GM21737 (cell line): ENCODE measurements around the gene LEFTY1.
"Not testable (repeated sequence)": the region's sequence is repeated elsewhere in the genome, so short reads cannot be mapped to it uniquely, and the experiment has no call there.

Source experiments
- ATAC-seq: cut with Tn5 transposase; IDR thresholded peaks from one replicate; pipeline ENCODE4 v1.9.1; 2021; ENCODE audit warnings: mild to moderate bottlenecking, moderate library complexity; ENCODE audit not compliant: unreplicated experiment

The LEFTY1 gene

DNA sequence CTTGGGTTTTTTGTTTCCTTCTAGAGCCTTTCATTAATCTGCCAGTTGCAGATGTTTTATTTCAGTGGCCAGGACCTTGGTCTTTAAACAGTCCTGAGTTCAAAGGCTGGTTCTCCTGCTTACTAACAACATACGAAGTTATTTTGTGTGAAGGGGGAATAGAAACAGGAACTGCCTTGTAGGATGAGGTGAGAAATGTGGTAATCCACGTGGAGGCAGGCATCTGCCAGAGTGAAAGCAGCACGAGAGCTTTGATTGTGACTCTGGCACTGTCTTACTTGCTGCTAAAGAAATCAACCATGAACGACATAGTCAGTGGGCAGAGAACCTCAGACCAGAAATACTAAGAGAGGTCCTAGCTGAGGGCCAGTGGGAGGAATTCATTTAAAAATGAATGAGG lies 37.1 kb downstream of the LEFTY1 start:
- peak; percentile 43 for ATAC-seq

DNA sequence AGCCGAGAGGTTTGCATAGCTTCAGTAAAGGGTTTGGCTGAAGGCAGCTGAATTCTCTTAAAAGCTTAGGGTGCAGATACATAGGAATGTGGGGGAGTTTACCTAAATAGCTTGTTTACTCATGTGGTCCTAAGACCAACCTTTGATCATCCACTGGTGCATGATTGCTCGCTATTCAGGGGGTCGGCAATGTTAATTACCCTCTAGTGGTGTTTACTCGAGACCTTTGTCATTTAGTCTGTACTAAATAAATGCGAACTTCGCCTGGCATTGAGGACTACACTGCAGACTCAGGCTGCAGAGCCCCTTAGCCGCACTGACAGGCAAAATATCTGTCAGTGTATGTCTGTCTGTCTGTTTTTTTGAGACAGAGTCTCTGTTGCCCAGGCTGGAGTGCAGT lies 38.6 kb downstream of the LEFTY1 start:
- no peak for ATAC-seq

DNA sequence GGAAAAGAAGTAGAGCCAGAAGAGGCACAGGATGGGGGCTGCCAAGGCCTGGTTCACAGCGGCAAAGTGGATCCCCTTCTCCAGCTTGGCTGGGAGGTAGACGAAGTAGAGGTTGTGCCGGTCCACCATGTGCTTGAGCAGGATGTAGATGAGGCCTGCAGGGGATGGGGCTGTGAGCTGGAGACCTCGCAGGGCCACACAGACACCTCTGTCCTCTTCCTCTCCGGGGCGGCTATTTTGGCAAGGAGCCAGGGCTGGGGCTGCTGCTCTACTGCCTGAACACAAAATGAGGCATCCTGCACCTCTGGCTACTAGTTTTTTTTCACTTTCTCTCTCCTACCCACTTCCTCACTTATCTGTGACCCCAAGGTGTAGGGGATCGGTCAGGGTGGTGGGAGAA lies 39.0 kb downstream of the LEFTY1 start:
- ATAC-seq: no peak

DNA sequence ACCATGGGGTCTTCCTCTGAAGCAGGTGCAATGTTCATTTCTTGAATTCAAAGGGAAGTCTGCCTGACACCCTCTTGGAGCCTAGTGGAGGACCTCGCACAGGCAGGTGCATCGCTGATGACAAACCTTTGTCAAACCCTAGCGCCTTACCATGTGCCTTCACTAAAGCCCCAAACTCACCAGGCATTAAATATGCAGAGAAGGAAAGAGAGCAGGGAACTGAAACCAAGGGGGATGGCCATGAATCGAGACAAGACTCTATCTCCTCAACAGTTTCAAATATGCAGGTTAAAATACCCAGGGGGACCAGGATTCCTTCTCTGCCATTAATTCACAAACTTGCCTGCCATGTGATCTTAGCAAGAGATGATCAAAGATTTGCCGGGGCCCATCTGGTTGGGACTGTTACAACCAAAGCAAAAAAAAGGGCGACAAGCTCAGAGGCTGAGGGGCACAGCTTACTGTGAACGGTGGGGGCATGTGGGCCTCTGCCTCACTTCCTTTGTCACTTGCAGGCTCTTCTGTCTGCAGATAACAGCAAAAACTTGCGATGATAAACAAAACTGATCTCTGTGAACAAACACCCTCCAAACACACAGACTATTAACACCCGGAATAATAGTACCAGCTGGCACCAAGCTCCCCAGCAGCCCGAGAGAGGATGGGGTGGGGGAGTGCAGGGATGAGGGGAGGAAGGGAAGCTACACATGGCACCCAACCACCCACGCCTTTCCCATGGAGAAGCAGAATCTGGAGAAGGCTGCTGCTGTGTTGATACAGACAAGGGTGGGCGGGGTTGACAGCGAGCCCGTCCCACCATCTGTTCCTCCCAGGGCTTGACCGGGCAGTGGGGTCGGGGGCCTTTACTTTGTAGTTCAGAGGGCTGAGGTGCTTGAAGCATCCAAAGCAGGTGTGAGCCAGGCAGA lies 40.7 kb downstream of the LEFTY1 start:
- peak; percentile 63 for ATAC-seq

DNA sequence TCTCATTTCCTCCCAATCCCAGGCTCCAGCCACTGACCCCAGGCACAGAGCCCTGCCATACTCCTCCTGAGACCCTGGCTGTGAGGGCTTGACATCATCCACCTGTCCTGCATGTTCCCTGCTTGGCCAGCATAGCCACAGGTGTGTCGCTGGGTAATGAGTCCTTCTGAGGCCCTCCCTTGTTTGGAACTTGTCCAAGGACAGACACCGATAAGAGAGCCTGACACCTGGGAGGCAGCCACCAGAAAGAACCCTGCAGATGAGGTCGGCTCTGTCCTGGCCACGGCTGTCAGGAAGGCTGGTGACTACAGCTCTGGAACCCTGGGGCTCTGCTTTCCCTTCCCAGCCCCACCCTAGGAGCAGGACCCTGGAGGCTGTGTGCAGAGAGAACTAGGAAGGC lies 41.3 kb downstream of the LEFTY1 start:
- ATAC-seq: peak; percentile 3

DNA sequence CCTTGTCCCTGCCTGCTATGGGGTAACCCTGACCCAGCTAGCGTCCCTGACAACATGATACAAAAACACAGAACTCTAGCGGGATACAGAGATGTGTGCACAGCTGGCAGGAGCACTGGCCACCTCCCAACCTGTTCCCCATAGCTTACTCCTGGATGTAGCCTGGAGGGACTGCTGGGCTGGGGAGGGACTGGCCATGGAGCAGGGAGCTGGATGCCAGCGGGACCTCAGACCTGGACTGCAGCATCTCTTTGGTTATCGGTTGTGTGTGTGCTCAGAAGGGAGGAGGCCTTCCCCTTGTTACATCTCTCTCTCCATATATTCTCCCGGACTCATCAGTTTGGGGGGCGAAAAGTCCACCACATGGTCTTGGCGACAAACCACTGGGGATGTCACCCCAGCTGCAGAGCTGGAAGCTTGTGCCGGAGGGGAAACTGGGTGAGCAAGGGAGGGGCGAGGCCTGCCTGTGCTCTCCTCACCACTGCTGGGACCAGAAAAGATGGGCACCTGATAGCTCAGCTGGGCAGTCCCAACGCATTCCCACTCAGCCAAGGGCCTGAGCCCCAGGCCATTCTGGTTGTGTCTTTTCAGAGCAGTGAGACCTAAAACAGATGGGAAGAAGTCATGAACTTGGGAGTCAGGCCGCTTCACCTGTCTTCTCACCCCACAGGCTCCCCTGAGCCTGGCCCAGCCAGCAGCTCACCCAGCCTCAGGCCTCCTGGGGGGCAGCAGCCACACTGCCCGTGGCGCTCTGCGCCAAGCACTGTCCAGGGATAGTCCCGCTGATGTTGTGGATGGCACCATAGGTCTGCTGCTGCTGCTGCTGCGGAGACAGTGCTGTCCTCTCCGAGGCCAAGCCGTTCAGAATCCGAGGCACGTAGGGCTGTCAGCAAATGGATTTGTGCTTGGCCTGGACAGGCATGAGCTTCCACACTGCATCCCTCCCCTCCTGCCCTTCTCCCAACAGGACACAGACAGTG lies 42.3 kb downstream of the LEFTY1 start:
- ATAC-seq: no peak

DNA sequence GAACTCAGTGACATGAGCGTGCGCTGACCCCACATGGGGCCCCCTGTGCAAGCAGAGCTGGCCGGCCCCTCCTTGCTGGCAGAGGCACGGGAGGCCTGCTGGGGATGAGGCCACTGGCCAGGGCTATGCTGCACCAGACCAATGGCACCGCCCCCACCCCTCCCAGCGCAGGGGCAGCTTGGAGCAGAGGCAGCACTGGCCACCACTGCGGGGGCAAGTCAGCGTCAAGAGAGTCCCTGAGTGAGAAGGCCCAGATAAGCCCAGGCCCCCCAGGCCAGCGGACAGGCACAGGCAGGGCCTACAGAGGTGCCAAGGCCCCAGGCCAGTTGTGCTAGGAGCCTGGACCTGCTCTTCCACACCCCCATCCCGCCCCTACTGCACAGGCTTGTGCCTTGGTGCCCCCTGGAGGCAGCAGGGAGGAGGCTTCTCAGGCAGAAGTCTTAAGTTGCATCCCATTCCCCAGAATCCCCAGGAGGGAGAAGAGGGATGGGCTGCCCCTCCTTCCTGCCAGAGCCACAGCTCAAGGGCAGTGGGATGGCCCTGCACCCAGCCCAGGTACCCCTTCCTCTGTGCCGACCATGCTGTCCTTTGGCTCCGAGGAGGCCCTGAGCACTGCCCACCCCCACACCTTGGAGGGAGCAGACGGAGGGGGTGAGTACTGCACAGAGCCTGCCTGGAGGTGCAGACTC lies 43.2 kb downstream of the LEFTY1 start:
- no peak for ATAC-seq

DNA sequence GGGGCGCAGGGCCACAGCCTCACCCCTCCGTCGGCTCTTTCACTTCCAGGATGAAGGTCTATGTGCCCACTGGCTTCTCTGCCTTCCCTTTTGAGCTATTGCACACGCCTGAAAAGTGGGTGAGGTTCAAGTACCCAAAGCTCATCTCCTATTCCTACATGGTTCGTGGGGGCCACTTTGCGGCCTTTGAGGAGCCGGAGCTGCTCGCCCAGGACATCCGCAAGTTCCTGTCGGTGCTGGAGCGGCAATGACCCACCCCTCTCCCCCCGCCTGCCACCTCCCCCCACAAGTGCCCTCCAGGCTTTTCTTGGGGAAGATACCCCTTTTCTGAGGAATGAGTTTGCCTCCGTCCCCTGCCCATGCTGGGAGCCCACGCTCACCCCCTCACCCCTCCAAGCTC lies 43.8 kb downstream of the LEFTY1 start:
- ATAC-seq: no peak

DNA sequence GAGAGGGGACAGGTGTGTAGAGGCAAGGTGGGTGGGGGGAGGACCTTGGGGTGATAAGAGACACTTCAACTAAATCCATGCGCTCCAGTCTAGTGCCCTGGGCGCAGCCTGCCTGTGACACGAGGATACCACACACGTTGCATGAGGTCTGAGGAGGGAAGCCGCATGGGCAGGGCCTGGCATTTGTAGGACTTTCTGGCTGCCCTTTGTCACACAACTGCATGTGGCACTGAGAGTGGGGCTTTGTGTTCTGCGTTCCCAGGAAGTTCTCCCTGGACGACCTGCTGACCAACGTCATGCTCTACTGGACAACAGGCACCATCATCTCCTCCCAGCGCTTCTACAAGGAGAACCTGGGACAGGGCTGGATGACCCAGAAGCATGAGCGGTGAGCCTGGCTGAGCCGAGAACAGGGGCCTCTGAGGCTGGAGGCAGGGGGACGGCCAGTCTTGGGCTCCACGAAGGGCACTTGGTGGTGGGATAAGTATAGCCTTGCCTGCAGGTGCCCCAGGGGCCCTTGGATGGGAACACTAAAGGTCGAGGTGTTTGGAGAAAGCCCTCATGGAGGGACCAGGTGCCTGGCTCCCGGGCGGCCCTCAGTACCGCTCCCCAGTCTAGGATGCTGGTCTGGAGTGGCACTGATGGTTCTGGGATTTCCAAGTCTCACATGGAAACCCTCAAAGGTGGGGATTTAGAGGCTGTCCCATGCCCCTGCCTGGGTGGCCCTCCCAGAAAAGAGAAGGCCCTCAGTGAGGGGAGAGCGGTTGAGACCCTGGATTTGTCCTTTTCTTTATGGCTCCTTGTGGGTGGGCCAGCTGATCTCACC lies 44.5 kb downstream of the LEFTY1 start:
- no peak for ATAC-seq

DNA sequence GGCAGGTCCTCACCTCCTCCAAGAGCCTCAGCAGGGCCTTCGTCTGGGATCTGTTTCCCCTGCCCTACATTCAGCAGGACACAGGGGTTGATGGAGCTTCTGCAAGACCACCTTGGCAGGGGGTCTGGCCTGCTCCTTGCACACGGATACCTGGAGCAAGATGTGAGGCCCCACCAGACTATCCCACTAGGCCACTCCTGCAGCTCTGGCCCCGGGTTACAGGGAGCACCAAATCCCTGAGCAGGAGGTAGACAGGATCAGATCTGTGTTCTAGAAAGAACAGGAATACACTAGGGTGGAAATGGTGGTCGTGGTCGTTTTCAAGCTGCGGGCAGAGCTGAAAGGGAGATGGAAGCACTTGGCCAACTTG lies 45.5 kb downstream of the LEFTY1 start:
- ATAC-seq: no peak

DNA sequence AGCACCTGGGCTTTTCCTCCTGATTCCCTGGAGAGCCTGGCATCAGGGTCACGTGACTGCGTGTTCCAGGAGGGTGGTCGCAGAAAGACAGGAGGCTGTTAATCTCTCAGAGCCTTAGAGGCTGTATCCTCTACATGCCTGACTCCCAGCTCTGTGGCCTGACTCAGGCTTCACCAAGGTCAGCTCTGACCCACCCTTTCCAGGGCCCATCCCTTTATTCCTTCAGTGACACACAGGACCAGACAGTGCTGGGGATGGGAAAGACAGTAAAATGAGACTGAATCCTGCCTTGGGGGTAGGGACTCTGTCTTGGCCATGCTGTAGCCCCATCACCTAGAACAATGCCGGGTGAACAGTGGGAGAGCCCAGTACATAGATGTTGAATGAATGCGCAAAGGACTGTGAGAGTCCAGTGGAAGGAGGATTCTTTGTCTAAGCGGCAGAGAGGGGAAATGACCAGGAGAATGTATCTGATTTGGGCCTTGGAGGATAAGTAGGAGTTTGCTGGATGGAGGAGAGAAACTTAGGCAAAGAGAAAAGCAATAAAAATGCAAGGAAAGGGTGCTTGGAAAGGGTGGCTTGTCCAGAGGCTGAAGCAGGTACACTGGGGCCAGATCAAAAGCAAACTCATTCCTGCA lies 46.0 kb downstream of the LEFTY1 start:
- no peak for ATAC-seq

DNA sequence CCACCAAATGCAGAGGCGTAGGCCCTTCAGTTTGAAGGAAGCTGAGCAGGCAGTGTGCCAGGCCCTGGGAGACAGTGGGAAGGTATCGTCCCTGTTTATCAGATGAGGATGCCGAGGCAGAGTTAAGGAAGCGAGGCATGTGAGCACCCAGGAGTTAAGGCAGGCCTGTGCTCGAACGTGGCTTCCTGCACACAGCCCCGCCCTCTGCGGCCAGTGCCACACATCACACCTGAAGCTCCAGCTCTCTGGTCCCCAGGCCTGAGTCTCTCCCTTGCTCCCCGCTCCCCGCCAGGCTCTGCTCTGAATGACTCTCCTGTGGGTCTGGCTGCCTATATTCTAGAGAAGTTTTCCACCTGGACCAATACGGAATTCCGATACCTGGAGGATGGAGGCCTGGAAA lies 46.9 kb downstream of the LEFTY1 start:
- ATAC-seq: no peak

DNA sequence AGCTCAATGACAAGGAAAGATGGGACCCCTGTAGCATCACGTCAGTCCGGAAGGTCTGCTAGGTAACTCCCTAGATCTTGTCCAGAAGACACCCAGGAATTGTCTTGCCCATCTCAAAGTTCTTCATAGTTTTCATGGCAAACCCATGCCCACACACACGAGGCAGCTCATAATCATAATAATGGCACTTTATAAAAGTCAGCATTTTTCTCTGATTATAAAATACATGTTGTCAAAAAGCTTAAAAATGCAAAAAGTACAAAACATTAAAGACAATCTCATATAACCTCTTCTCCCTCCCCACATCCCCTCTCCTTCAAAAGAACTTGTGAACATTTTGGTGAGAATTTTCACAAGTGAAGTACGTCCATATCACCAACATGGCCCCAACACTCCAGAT lies 48.2 kb downstream of the LEFTY1 start:
- ATAC-seq: no peak

DNA sequence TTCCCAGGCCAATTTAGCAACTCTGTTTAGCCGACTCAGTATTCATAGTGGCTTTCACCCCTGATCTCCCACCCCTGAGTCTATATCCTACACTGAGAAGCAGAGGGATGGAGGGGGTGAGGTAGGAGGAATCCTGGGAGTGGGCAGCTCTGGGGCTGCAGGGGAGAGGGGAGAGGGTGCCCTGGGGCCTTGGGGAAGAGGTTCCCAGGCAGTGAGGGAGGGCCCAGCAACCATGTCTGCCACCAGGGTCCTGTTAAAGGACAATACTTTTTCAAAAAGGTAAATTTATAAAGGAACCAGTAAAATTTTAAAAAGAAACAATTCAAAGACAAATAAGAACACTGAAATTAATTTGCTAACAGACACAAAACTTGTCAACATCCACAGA lies 48.7 kb downstream of the LEFTY1 start:
- no peak for ATAC-seq

DNA sequence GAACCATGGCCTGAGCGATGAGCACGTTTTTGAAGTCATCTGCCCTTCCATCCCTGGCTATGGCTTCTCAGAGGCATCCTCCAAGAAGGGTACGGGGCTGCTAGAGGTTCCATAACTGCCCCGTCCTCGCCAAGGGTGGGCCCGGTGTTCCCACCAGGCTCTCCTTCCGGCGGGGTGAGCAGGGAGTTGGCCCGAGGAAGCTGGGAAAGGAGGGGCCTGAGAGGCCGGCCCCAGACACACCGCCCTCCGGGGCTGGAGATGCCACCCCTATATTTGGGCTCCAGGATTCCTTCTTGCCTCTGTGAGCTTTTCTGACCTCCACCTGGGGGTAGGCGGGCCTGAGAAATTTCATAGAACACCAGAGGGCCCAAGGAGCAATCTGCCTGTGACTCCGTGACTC lies 50.2 kb downstream of the LEFTY1 start:
- ATAC-seq: no peak

DNA sequence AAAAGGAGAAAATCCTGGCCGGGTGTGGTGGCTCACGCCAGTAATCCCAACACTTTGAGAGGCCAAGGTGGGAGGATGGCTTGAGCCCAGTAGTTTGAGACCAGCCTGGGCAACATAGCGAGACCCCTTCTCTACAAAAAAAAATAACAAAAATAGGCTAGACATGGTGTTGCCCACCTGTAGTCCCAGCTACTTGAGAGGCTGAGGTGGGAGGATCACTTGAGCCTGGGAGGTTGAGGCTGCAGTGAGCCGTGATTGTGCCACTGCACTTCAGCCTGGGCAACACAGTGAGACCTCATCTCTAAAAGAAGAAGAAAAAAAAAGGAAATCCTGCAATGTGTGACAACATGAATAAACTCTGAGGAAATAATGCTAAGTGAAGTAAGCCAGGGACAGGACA lies 52.6 kb downstream of the LEFTY1 start:
- not testable (repeated sequence) for ATAC-seq
